Activated CD8-positive, alpha-beta memory T cell treated with anti-CD3 and anti-CD28 coated beads, Interleukin-2, amount 50 U/mL, for 1 hour (primary cell): ENCODE results near the gene MYH14.

ENCODE experiments used
- DNase-seq: peaks from one replicate; pipeline ENCODE4 v3.0.0-alpha.2; 2020; ENCODE audit errors: extremely low read depth

The MYH14 gene

GRCh38 chr19:50195224-50195623 lies 8.2 kb upstream of the MYH14 start:
- DNase-seq: no peak

- DNase-seq: no peak
Measured at GRCh38 chr19:50196322-50196932, 7.0 kb upstream of the MYH14 start.

- no peak for DNase-seq
Measured at GRCh38 chr19:50197348-50197747, 6.1 kb upstream of the MYH14 start.

- no peak for DNase-seq
Measured at GRCh38 chr19:50198431-50199258, 4.8 kb upstream of the MYH14 start.

GRCh38 chr19:50199259-50199555 lies 4.2 kb upstream of the MYH14 start:
- no peak for DNase-seq

GRCh38 chr19:50202386-50202785 lies 1.0 kb upstream of the MYH14 start:
- no peak for DNase-seq

- DNase-seq: no peak
Measured at GRCh38 chr19:50202962-50203280, 501 bp upstream of the MYH14 start.

GRCh38 chr19:50204081-50204428 lies 633 bp downstream of the MYH14 start:
- no peak for DNase-seq

- DNase-seq: no peak
Measured at GRCh38 chr19:50204811-50205675, 1.6 kb downstream of the MYH14 start.

GRCh38 chr19:50205681-50206138 lies 2.3 kb downstream of the MYH14 start:
- no peak for DNase-seq

GRCh38 chr19:50206191-50206590 lies 2.8 kb downstream of the MYH14 start:
- DNase-seq: no peak

- no peak for DNase-seq
Measured at GRCh38 chr19:50207730-50208129, 4.3 kb downstream of the MYH14 start.

GRCh38 chr19:50209131-50209530 lies 5.7 kb downstream of the MYH14 start:
- no peak for DNase-seq

GRCh38 chr19:50210425-50210824 lies 7.0 kb downstream of the MYH14 start:
- no peak for DNase-seq

GRCh38 chr19:50213925-50214324 lies 10.5 kb downstream of the MYH14 start:
- no peak for DNase-seq

- DNase-seq: no peak
Measured at GRCh38 chr19:50214699-50215543, 11.5 kb downstream of the MYH14 start.

- DNase-seq: no peak
Measured at GRCh38 chr19:50215820-50216219, 12.4 kb downstream of the MYH14 start.

- DNase-seq: no peak
Measured at GRCh38 chr19:50221087-50221486, 17.7 kb downstream of the MYH14 start.

- DNase-seq: no peak
Measured at GRCh38 chr19:50222691-50223438, 19.4 kb downstream of the MYH14 start.

- no peak for DNase-seq
Measured at GRCh38 chr19:50223439-50223716, 20.0 kb downstream of the MYH14 start.

GRCh38 chr19:50224986-50225747 lies 21.7 kb downstream of the MYH14 start:
- DNase-seq: no peak
